ENCODE results near the gene PCDHB8.
"Not testable (repeated sequence)": the region's sequence is repeated elsewhere in the genome, so short reads cannot be mapped to it uniquely, and the experiment has no call there.

PCDHB8 gene

DNA sequence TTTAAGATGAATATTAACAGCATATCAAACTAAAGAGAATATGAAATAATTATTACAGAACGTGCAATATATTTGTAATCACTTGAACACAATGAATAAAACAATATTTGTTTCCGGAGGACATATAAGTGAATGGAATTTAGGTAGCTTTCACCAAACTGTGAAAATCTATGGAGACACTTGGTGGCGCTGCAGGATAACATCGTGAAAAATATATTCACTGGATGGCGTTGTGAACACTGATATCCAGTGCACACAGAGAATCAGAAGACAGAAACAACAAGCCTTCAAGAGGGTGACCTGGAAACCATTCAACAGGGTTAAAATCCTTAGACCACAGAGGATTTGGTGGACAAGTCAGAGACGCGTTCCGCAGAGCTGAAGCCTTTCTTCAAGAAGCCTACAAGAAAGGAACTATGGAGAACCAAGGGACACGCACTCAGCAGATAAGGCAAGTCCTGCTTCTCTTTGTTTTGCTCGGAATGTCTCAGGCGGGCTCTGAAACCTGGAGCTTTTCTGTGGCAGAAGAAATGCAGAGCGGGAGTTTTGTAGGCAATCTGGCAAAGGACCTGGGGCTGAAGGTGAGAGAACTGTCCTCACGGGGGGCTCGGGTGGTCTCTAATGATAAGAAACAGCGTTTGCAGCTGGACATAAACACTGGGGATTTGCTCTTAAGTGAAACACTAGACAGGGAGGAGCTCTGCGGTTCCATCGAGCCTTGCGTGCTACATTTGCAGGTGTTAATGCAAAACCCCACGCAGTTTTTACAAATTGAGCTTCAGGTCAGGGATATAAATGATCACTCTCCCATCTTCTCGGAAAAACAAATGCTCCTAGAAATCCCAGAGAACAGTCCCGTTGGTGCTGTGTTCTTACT is 22.0 kb downstream of the PCDHB8 start, which contains the start of gene PCDHB11:
Gene PCDHB11, plus strand, starts transcription at position 269 of the 877 bp plus-strand sequence. Its CDS starts 148 bp downstream, at position 417.
- Mint-ChIP-seq H3K36me3 (ENCODE audit: low read depth) (no peaks in the 10 kb centered on the region), H3K27ac (no peak within 1 kb of the TSS), H3K9me3 (peaks cover 66% of the 10 kb centered on the region), H3K27me3 (peaks cover 11% of the 10 kb centered on the region), H3K4me3 (no peak within 1 kb of the TSS), H3K4me1 (ENCODE audit: low read depth) (no peaks in the 10 kb centered on the region)
- intact Hi-C loops (cut with micrococcal nuclease) = no loop called here

DNA sequence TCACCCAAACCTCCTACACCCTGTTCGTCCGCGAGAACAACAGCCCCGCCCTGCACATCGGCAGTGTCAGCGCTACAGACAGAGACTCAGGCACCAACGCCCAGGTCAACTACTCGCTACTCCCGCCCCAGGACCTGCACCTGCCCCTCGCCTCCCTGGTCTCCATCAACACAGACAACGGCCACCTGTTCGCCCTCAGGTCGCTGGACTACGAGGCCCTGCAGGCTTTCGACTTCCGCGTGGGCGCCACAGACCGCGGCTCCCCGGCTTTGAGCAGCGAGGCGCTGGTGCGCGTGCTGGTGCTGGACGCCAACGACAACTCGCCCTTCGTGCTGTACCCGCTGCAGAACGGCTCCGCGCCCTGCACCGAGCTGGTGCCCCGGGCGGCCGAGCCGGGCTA is 23.5 kb downstream of the PCDHB8 start:
- H3K27ac Mint-ChIP-seq; H3K36me3 Mint-ChIP-seq (ENCODE audit: low read depth); intact Hi-C loops (cut with micrococcal nuclease); H3K27me3 Mint-ChIP-seq; H3K4me1 Mint-ChIP-seq (ENCODE audit: low read depth); H3K4me3 Mint-ChIP-seq: not testable (repeated sequence)
- peaks cover 63% of the 10 kb centered on the region for H3K9me3 Mint-ChIP-seq

DNA sequence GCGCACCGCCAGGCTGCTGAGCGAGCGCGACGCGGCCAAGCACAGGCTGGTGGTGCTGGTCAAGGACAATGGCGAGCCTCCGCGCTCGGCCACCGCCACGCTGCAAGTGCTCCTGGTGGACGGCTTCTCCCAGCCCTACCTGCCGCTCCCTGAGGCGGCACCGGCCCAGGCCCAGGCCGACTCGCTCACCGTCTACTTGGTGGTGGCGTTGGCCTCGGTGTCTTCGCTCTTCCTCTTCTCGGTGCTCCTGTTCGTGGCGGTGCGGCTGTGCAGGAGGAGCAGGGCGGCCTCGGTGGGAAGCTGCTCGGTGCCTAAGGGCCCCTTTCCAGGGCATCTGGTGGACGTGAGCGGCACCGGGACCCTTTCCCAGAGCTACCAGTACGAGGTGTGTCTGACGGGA is 24.1 kb downstream of the PCDHB8 start:
- intact Hi-C loops (cut with micrococcal nuclease); H3K4me3 Mint-ChIP-seq; H3K36me3 Mint-ChIP-seq (ENCODE audit: low read depth); H3K27ac Mint-ChIP-seq; H3K27me3 Mint-ChIP-seq; H3K4me1 Mint-ChIP-seq (ENCODE audit: low read depth): not testable (repeated sequence)
- H3K9me3 Mint-ChIP-seq = peaks cover 58% of the 10 kb centered on the region

- intact Hi-C loops (cut with micrococcal nuclease) = no loop called here
- Mint-ChIP-seq H3K9me3 (peaks cover 27% of the 10 kb centered on the region), H3K4me3 (no peak within 1 kb of the TSS), H3K4me1 (ENCODE audit: low read depth) (no peaks in the 10 kb centered on the region), H3K27me3 (peaks cover 27% of the 10 kb centered on the region), H3K27ac (no peak within 1 kb of the TSS), H3K36me3 (ENCODE audit: low read depth) (no peaks in the 10 kb centered on the region)
These were observed 30.9 kb downstream of the PCDHB8 start, which contains the start of gene PCDHB12 for GRCh38 chr5:141208478-141208877. PCDHB12 (plus strand) TSS chr5:141208719; CDS start chr5:141208908, 189 bp downstream.

- H3K4me1 Mint-ChIP-seq (ENCODE audit: low read depth); H3K27ac Mint-ChIP-seq; intact Hi-C loops (cut with micrococcal nuclease); H3K36me3 Mint-ChIP-seq (ENCODE audit: low read depth); H3K4me3 Mint-ChIP-seq: not testable (repeated sequence)
- H3K9me3 Mint-ChIP-seq = peaks cover 36% of the 10 kb centered on the region
- H3K27me3 Mint-ChIP-seq = peaks cover 37% of the 10 kb centered on the region
These were observed 32.7 kb downstream of the PCDHB8 start for GRCh38 chr5:141210281-141210680.

DNA sequence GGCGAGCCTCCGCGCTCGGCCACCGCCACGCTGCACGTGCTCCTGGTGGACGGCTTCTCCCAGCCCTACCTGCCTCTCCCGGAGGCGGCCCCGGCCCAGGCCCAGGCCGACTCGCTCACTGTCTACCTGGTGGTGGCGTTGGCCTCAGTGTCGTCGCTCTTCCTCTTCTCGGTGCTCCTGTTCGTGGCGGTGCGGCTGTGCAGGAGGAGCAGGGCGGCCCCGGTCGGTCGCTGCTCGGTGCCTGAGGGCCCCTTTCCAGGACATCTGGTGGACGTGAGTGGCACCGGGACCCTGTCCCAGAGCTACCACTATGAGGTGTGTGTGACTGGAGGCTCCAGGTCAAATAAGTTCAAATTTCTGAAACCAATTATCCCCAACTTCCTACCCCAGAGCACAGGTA is 33.3 kb downstream of the PCDHB8 start:
- Mint-ChIP-seq H3K27me3 (peaks cover 41% of the 10 kb centered on the region), H3K9me3 (peaks cover 41% of the 10 kb centered on the region)
- H3K4me3 Mint-ChIP-seq; intact Hi-C loops (cut with micrococcal nuclease); H3K27ac Mint-ChIP-seq; H3K4me1 Mint-ChIP-seq (ENCODE audit: low read depth); H3K36me3 Mint-ChIP-seq (ENCODE audit: low read depth): not testable (repeated sequence)

GRCh38 chr5:141213656-141214339 is 36.2 kb downstream of the PCDHB8 start, which contains the start of gene PCDHB13:
PCDHB13 (plus strand) TSS chr5:141213919; CDS start chr5:141214124, 205 bp downstream.
- H3K36me3 Mint-ChIP-seq (ENCODE audit: low read depth); intact Hi-C loops (cut with micrococcal nuclease); H3K4me3 Mint-ChIP-seq; H3K27ac Mint-ChIP-seq; H3K4me1 Mint-ChIP-seq (ENCODE audit: low read depth): not testable (repeated sequence)
- Mint-ChIP-seq H3K27me3 (peaks cover 45% of the 10 kb centered on the region), H3K9me3 (peaks cover 41% of the 10 kb centered on the region)

GRCh38 chr5:141214583-141214982 is 37.0 kb downstream of the PCDHB8 start:
- Mint-ChIP-seq H3K9me3 (peaks cover 45% of the 10 kb centered on the region), H3K27me3 (peaks cover 39% of the 10 kb centered on the region)
- intact Hi-C loops (cut with micrococcal nuclease); H3K27ac Mint-ChIP-seq; H3K4me3 Mint-ChIP-seq; H3K36me3 Mint-ChIP-seq (ENCODE audit: low read depth); H3K4me1 Mint-ChIP-seq (ENCODE audit: low read depth): not testable (repeated sequence)

GRCh38 chr5:141215504-141215903 is 37.9 kb downstream of the PCDHB8 start:
- H3K4me3 Mint-ChIP-seq; H3K27ac Mint-ChIP-seq; H3K36me3 Mint-ChIP-seq (ENCODE audit: low read depth); H3K4me1 Mint-ChIP-seq (ENCODE audit: low read depth); intact Hi-C loops (cut with micrococcal nuclease): not testable (repeated sequence)
- Mint-ChIP-seq H3K27me3 (peaks cover 32% of the 10 kb centered on the region), H3K9me3 (peaks cover 44% of the 10 kb centered on the region)

DNA sequence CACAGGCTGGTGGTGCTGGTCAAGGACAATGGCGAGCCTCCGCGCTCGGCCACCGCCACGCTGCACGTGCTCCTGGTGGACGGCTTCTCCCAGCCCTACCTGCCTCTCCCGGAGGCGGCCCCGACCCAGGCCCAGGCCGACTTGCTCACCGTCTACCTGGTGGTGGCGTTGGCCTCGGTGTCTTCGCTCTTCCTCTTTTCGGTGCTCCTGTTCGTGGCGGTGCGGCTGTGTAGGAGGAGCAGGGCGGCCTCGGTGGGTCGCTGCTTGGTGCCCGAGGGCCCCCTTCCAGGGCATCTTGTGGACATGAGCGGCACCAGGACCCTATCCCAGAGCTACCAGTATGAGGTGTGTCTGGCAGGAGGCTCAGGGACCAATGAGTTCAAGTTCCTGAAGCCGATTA is 38.4 kb downstream of the PCDHB8 start:
- H3K4me1 Mint-ChIP-seq (ENCODE audit: low read depth); H3K36me3 Mint-ChIP-seq (ENCODE audit: low read depth); intact Hi-C loops (cut with micrococcal nuclease); H3K27ac Mint-ChIP-seq; H3K4me3 Mint-ChIP-seq: not testable (repeated sequence)
- Mint-ChIP-seq H3K9me3 (peaks cover 38% of the 10 kb centered on the region), H3K27me3 (peaks cover 29% of the 10 kb centered on the region)

- intact Hi-C loops (cut with micrococcal nuclease) = no loop called here
- H3K9me3 Mint-ChIP-seq = peaks cover 27% of the 10 kb centered on the region
- H3K36me3 Mint-ChIP-seq (ENCODE audit: low read depth) = no peaks in the 10 kb centered on the region
- H3K27ac Mint-ChIP-seq = no peak within 1 kb of the TSS
- H3K27me3 Mint-ChIP-seq = peaks cover 28% of the 10 kb centered on the region
- H3K4me3 Mint-ChIP-seq = no peak within 1 kb of the TSS
- no peaks in the 10 kb centered on the region for H3K4me1 Mint-ChIP-seq (ENCODE audit: low read depth)
These were observed 45.7 kb downstream of the PCDHB8 start, which contains the start of gene PCDHB14 for GRCh38 chr5:141223112-141223783. PCDHB14 (plus strand) TSS chr5:141223343; CDS start chr5:141223506, 163 bp downstream.

DNA sequence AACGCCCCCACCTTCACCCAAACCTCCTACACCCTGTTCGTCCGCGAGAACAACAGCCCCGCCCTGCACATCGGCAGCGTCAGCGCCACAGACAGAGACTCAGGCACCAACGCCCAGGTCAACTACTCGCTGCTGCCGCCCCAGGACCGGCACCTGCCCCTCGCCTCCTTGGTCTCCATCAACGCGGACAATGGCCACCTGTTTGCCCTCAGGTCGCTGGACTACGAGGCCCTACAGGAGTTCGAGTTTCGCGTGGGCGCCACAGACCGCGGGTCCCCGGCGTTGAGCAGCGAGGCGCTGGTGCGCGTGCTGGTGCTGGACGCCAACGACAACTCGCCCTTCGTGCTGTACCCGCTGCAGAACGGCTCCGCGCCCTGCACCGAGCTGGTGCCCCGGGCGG is 47.3 kb downstream of the PCDHB8 start:
- H3K27ac Mint-ChIP-seq; H3K4me1 Mint-ChIP-seq (ENCODE audit: low read depth); intact Hi-C loops (cut with micrococcal nuclease); H3K4me3 Mint-ChIP-seq; H3K36me3 Mint-ChIP-seq (ENCODE audit: low read depth): not testable (repeated sequence)
- peaks cover 28% of the 10 kb centered on the region for H3K27me3 Mint-ChIP-seq
- peaks cover 25% of the 10 kb centered on the region for H3K9me3 Mint-ChIP-seq

GRCh38 chr5:141225421-141225820 is 47.8 kb downstream of the PCDHB8 start:
- H3K4me1 Mint-ChIP-seq (ENCODE audit: low read depth); H3K36me3 Mint-ChIP-seq (ENCODE audit: low read depth); H3K27ac Mint-ChIP-seq; intact Hi-C loops (cut with micrococcal nuclease); H3K4me3 Mint-ChIP-seq: not testable (repeated sequence)
- Mint-ChIP-seq H3K27me3 (peaks cover 28% of the 10 kb centered on the region), H3K9me3 (peaks cover 19% of the 10 kb centered on the region)
